GM21515 (cell line): ENCODE results near the gene SEPSECS.

Experiments used
- ATAC-seq: cut with Tn5 transposase; IDR thresholded peaks from one replicate; pipeline ENCODE4 v1.9.1; 2021; ENCODE audit not compliant: unreplicated experiment

The SEPSECS gene

GRCh38 chr4:25159837-25160713, at the start of gene SEPSECS:
SEPSECS (minus strand) TSS chr4:25160449; CDS start chr4:25160369, 80 bp downstream.
- ATAC-seq: peak; percentile 82

GRCh38 chr4:25209702-25210101, 49.5 kb upstream of the SEPSECS start:
- no peak for ATAC-seq

- no peak for ATAC-seq
Measured at GRCh38 chr4:25207997-25208396, 47.7 kb upstream of the SEPSECS start.

- ATAC-seq: no peak
Measured at GRCh38 chr4:25198713-25199112, 38.5 kb upstream of the SEPSECS start.

- no peak for ATAC-seq
Measured at GRCh38 chr4:25190407-25190806, 30.2 kb upstream of the SEPSECS start.

GRCh38 chr4:25184056-25184455, 23.8 kb upstream of the SEPSECS start:
- ATAC-seq: no peak

GRCh38 chr4:25182937-25183336, 22.7 kb upstream of the SEPSECS start:
- ATAC-seq: no peak

- peak; percentile 93 for ATAC-seq
Measured at GRCh38 chr4:25180524-25181131, 20.4 kb upstream of the SEPSECS start.

- ATAC-seq: no peak
Measured at GRCh38 chr4:25178838-25179261, 18.6 kb upstream of the SEPSECS start.

- ATAC-seq: no peak
Measured at GRCh38 chr4:25177147-25177546, 16.9 kb upstream of the SEPSECS start.

- ATAC-seq: no peak
Measured at GRCh38 chr4:25174674-25175073, 14.4 kb upstream of the SEPSECS start.

GRCh38 chr4:25172961-25173915, 13.0 kb upstream of the SEPSECS start:
- ATAC-seq: peak; percentile 64

GRCh38 chr4:25171201-25171865, 11.1 kb upstream of the SEPSECS start:
- ATAC-seq: no peak

GRCh38 chr4:25169446-25169845, 9.2 kb upstream of the SEPSECS start:
- ATAC-seq: no peak

GRCh38 chr4:25165916-25166315, 5.7 kb upstream of the SEPSECS start:
- ATAC-seq: no peak

GRCh38 chr4:25163196-25163595, 2.9 kb upstream of the SEPSECS start:
- no peak for ATAC-seq

GRCh38 chr4:25162566-25162965, 2.3 kb upstream of the SEPSECS start:
- no peak for ATAC-seq

- ATAC-seq: no peak
Measured at GRCh38 chr4:25161593-25161950, 1.3 kb upstream of the SEPSECS start.

GRCh38 chr4:25160714-25161592, 704 bp upstream of the SEPSECS start:
- peak; percentile 36 for ATAC-seq

GRCh38 chr4:25158817-25159216, 1.4 kb downstream of the SEPSECS start:
- ATAC-seq: no peak
